GM21367 (cell line): ENCODE results near the gene NSL1.
"Not testable (repeated sequence)": the region's sequence is repeated elsewhere in the genome, so short reads cannot be mapped to it uniquely, and the experiment has no call there.

Experiments used
- ATAC-seq: cut with Tn5 transposase; IDR thresholded peaks from one replicate; pipeline ENCODE4 v1.9.1; 2021; ENCODE audit not compliant: unreplicated experiment

The NSL1 gene

DNA sequence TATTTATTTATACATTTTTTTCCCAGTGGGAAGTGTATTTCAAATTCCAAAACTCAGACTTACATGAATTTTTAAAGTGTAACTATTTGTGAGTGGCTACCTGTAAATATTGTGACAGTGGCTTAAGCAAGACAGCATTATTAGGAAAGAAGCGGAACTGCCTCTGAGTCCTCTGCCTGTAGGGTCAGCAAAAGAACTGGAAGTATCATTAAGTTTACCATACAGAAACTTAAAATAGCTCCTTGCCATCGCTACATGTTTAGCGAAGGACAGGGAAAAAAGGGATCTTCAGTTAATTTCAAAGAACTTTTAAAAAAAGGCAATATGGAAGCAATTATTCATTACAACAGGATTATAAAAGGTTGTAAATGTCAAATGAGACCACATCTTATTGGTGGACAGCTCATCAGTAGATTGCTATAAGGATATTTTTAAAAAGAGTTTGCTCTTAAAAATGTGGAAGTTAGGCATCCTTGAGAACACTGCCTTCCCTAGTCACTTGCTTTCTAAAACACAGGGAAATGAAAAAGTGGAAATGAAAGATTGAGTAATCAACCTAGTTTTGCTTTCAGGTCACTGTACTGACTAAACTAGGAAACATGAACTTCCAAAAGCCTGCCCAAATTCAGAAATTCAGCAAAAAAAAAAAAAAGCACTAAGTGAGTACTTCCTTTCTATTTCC lies 39.2 kb downstream of the NSL1 start:
- ATAC-seq, result no peak

DNA sequence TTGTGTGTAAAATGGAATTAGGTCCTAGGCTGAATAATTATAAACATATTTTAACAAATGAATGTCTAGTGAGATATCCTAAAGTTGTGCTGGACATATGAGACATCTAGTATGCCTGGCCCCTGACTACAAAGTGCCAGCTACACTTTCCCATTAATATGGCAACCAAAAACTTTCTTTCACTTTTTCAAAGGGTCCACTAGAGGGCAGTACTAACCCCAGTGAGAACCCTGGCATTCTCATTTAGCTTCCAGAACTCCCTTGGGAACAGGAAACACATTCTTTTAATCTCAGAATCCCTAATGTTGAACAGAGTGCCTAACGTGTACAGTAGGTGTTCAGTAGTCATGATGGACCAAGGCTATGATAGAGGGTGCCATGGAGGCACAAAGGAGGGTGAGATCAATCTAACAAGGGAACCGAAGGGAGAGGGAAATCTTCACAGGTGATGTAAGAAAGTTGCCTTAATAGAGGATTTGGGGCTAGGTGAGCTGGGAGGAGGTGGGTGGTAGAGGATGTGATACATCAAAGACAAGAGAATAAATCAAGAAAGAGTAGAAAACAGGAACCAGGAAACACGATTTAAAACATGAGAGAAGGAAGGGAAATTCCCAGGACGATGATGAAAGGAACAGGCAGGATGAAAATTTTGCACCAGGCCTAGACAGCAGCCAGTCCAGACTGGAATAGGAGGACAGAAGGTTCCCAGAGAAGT lies 41.6 kb downstream of the NSL1 start:
- ATAC-seq, result no peak

DNA sequence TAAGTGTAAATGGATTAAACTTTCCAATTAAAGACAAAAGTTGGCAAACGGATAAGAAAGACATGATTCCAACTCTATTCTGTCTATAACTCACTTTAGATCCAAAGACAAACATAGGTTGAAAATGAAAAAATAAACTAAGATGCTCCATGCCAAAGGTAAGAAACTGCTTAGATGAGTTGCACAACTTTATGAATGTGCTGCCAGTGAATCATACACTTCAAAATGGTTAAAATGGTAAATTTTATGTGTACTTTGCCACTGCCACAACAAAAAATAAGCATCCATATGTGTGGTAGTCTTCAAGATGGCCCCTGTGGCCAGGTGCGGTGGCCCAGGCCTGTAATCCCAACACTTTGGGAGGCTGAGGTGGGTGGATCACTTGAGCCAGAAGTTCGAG lies 45.0 kb downstream of the NSL1 start:
- ATAC-seq, result no peak

DNA sequence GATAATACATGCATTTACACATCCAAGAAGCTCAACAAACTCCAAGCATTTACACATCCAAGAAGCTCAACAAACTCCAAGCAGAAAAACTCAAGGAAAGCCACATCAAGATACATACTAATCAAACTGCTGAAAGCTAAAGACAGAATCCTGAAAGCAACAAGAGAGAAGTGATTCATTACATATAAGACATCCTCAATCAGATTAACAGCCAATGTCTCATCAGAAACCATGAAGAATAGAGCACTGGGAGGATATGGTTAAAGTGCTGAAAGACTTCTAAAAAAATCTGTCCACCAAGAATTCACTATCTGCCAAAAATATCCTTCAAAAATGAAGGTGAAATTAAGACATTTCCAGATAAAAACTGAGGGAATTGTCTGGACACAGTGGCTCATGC lies 46.3 kb downstream of the NSL1 start:
- ATAC-seq, result no peak

DNA sequence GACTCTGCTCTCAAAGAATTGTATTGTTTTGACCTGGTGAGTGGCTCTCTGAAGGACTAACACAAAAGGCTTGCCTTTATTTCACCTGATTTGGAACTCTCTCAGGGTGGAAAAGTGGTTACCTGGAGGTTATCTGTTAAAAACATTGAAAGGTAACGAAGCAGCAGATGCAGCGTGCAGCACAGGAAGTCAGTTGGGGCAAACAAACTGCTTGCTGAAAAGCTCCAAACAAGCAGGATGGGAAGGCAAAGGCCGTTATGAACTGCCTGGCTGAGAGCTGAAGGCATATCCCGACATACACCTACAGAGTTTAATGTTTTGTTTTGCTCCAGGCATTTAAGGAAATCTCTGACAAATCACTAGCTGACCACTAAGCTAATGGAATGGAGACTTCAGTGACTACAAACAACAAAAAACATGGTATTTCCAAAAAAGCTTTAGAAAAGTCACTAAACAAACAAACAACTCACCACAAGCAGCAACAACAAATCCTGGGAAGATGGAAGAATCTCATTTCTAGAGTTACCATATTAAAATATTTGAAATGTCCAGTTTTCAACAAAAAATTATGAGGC lies 47.6 kb downstream of the NSL1 start:
- ATAC-seq, result no peak

DNA sequence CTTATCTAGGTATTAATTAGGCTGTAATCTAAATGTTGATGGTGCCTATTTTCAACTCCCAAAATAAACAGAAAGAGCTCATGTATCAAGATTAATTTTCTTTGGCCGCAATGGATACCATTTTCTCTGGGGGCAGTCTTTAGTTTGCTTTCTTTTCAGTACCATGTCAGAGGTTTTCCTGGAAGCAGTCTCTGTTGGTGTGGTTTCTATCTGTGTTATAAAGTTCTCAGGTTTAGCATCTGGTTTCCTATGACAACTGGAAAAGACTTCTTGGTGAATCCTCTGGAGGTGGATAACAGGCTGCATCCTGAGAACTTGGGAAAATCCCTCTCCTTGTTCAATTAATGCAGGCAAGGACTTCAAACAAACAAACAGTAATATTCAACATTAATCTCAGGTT lies 53.2 kb downstream of the NSL1 start:
- ATAC-seq, result no peak

DNA sequence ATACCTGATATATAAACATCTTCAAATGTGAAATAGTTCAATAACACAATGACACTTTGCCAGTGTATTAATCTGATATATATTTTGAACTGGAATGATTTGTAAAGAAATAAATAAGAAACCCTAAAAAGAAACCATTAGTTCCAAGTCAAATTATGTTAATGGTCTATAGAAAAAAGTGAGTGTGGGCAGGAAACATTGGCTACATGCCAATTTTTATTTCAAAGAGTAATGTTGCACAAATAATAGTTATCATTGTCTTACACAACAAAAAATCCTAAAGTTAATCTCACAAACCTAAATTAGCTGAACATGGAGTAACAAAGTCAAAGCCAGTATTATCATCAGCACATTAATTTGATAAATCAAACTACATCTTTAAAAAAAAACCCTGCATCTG lies 54.0 kb downstream of the NSL1 start:
- ATAC-seq, result no peak

DNA sequence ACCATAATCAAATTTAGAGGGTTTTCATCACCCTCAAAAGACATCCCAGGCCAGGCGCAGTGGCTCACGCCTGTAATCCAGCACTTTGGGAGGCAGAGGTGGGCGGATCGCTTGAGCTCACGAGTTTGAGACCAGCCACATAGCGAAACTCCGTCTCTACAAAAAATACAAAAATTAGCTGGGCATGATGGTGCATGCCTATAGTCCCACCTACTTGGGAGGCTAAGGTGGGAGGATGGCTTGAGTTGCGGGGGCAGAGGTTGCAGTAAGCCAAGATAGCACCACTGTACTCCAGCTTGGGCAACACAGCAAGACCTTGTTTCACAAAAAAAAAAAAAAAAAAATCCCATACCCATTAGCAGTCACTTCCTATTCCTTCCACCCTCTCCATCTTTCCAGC lies 58.5 kb downstream of the NSL1 start:
- no peak for ATAC-seq

DNA sequence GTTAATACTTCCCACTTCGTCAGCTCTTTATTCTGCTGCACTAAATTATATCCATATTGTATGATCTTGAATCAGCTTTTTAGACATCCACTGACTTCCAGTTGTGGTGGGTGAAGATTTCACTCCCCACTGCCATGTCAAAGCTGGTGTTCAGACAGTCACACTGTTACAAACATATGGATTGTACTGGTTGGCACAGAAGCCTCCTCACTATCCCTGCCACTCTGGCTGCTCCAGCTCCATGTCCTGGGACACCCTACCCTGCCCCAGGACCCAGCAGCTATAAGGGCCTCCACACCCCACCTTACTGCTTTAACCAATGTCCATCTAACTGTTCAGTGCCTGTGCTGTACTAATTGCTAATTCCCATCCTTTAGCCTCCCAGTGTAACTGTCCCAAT lies 59.9 kb downstream of the NSL1 start:
- no peak for ATAC-seq

DNA sequence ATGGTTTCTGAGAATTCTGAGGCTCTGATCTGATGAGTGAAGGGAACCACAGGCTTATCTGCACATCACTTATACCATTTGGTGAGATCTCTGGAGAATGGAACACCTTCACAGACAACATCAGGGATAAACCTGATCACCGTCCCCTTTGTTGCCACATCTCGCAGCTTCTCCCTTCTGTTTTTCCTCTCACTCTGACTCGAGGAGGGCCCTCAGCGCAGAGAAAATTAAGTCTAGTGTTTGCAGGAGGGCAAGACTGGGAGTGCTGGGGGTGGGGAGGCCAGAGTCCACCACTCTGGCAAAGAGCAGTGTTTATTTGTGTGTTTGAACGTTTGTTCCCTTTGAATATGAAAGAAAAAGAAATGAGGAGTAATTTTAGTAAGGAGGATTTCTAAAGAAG lies 63.0 kb downstream of the NSL1 start:
- ATAC-seq, result no peak

DNA sequence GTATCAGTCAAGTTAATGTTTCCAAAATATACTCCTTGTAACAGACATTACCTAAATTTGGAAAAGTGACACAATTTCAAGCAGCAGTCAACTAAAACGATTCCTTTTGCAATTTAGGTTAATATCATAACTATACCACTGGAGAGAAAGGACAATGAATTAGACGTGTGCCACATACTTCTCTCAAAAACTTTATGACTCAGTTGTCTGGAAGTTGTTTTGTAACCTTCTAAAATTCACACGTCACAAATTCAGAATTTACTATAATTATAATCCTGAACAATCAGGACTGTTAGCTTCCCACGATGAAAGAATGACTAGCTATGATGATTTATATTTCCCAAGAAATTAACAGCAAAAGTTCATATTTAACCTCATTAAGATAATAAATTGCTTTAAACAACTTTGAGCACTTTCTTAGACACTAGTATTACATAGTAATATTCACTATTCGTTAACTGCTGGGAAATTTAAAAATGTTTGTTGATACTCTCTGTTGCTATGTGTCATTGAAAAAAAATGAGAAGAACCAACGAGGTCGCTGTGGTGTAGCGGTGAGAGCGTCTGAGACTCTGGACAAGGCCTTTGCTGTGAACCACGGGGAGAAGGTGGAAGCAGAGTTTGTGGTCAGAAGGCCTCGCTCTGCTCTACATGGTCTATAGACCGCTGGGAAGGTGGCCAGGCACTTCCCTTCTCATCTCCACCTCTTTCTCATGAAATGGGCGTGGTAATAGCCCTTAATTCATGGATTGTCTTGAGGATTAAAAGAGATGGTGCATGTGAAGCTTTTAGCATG lies 64.0 kb downstream of the NSL1 start:
- no peak for ATAC-seq

DNA sequence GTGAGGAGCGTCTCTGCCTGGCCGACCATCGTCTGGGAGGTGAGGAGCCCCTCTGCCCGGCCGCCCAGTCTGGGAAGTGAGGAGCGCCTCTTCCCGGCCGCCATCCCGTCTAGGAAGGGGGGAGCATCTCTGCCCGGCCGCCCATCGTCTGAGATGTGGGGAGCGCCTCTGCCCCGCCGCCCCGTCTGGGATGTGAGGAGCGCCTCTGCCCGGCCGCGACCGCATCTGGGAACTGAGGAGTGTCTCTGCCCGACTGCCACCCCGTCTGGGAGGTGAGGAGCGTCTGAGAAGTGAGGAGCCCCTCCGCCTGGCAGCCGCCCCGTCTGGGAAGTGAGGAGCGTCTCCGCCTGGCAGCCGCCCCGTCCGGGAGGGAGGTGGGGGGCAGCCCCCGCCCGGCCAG lies 66.9 kb downstream of the NSL1 start:
- ATAC-seq, result not testable (repeated sequence)

DNA sequence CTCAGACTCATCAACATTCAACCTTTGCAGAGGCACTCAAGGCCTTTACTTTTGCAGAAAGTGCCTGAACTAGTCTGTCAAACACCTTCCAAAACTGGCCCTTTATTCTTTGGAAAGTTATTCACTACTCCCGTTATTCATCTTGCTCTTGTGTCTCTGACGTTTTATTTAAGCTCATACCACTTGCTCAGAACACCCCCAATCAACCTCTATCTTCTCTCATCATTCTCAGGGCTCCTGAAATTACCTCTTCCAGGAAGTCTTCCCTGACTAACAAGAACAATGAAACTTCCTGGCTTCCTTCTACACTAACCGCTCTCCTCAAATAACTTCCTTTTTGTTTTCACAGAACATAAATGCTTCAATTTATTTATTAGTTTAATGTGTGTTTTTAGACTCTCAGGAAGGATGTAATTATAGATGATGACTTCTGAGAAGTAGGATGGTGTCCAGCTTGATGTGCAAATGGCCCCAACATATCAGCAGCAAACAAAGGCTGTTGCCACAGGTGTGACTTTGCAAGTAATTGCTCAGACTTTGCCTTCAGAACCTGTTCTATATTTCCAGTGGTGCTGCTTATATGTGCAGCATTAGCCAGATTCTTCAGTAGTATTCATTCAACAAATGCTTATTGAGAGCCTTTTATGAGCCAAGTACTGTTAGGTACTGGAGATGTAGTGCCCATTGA lies 69.2 kb downstream of the NSL1 start:
- no peak for ATAC-seq

DNA sequence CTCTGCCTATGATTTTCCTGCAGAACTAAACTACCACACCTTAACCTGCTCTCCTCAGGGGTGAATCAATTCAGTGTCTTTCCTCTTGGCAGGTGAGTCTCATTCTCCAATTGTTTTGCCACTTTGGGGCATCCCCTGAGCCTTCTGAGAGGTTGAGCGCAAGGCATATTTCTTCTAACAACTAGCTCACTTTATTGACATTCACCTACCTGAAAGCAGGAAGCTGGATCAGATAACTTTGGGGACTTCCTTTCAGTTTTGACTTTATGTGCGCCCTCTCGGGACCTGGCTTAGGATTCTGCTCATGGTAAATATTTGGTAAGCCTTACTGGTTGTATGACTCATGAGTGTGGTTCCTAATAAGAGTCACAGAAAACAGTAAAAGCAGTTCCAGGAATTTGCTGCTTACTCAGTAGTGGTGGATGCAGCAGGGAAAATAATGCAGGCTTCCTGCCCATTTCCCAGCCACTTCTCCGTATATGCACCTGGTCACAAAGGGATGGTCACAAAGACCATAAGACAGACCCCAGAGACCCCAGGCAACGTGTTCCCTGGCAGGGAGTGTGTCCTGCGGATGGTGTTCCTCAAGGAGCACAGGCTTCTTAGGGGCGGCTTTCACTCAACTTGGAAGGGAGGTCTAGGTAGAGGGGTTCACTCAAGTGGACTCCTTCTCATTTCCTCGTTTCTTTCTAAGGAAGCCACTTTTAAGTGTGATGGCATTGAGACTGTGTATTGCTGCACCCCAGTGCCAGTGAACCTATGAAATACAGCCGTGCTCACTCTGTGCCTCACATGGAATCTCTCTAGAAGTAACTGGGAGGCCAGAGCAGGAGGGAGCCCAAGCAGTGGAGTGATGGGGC lies 70.0 kb downstream of the NSL1 start:
- no peak for ATAC-seq

DNA sequence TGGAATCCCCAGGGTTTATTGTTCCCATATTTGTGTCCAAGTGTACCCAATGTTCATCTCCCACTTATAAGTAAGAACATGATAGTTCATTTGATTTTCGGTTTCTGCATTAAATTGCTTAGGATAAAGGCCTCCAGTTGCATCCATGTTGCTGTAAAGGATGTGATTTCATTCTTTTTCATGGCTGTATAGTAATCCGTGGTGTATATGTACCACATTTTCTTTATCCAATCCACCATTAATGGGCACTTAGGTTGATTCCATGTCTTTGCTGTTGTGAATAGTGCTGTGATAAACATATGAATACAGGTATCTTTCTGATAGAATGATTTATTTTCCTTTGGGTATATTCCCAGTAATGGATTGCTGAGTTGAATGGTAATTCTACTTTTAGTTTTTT lies 71.9 kb downstream of the NSL1 start:
- no peak for ATAC-seq

DNA sequence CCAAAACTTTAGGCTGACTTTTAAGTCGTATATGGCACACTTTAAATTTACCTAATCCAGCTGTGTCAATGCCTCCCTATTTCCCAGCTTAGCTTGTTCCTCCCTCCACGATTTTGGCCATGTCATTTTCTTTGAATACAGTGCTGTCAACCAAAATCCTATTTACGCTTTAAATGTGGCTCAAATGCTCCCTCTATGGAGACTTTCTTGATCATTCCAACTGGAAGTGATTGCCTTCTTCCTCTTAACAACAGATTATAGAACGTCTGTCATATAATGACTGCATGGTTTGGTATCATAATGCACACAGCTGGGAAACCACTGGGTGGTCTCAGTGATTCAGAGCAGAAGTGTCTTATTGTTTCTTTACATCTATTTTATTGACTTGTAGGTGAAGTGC lies 73.1 kb downstream of the NSL1 start:
- no peak for ATAC-seq

DNA sequence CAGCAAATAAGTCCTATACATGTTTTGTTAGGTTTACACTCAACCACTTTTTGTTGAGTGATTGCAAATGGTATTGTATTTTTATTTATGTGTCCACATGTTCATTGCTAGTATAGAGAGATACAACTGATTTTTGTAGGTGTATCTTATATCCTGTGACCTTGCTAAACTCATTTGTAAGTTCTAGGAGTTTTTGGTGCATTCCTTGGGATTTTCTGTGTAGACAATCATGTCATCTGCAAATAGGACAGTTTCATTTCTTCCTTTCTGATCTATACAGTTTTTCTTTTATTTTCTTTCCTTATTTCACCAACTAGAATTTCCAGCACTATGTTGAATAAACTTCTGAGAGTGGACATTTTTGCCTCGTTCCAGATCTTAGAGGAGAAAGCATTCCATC lies 75.4 kb downstream of the NSL1 start:
- no peak for ATAC-seq

DNA sequence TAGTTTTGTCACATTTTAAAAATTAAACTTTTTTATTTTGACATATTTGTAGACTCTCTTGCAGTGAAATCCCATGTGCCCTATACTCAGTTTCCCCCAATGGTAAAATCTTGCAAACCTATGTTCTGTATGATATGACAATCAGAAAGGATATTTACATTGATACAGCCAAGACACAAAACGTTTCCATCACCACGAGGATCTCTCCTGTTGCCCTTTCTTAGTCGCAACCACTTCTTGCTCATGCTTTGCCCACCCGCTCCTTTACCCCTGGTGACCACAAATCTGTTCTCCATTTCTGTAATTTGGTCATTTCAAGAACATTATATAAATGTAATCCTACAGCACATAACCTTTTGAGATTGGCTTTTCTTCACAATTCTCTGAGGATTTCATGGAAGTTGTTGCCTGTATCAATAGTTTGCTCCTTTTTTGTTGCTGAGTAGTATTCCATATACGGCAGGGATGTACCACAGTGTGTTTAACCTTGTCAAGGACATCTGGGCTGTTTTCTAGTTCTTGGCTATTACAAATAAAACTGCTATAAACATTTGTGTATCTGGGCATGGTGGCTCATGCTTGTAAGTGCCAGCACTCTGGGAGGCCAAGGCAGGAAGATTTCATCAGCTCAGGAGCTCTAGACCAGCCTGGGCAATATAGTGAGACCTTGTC lies 78.0 kb downstream of the NSL1 start:
- no peak for ATAC-seq

DNA sequence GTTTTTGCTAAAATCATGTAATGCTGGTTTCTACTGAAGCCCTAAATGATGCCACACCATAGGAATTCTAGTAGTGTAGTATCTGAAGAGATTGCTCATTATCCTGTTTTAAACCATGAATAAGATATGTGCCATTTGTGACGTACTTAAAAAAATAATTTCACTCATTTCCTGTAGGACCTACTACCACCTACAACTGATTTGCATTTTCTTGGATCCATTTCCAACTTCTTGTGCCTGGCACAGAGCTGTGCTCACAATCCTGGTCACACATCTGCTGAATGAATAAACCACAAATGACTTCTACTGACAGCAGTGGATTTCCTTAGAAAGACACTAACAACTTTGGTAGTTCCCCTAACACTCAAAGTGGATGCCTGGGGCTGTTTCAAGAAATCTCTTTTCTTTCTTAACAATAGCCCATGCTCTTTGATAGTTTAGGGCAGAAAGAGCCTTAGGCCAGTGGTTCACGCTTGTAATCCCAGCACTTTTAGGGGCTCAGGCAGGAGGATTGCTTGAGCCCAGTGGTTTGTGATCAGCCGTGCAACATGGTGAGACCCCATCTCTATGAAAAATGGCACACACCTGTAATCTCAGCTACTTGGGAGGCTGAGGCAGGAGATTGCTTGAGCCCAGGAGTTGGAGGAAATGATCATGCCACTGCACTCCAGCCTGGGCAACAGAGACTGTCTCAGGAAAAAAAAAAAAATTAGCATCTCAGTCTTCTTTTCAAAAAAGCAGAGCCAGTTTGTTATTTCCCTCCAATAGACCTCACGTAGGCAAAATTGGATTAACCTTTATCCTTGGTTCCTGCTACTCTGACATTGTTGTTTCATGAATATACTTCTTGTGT lies 78.9 kb downstream of the NSL1 start:
- ATAC-seq, result no peak
